Measurements from ENCODE around the gene KLHL22.
A peak's percentile ranks its signal among the peaks of the same experiment; 100 is the strongest.

Gene KLHL22

GRCh38 chr22:20441631-20442484 lies 53.7 kb downstream of the KLHL22 start:
- H3K4me3 ChIP-seq = no peak overlapping the region
- no peak for TF ChIP-seq CTCF (IDR thresholded peaks at IDR 0.05)
- no peak for DNase-seq (ENCODE audit: low spot score)
- peak overlapping the region; percentile 25 to 53 for H3K27ac ChIP-seq

- no peak for DNase-seq (ENCODE audit: low spot score)
- TF ChIP-seq CTCF (IDR thresholded peaks at IDR 0.05) = no peak
- H3K4me3 ChIP-seq = no peak overlapping the region
- peak overlapping the region in 1 of 2 donors; percentile 20 for H3K27ac ChIP-seq
Observed at GRCh38 chr22:20440637-20441591, 54.7 kb downstream of the KLHL22 start.

- Histone ChIP-seq H3K4me3 (no peak overlapping the region), H3K27ac (no peak overlapping the region)
- TF ChIP-seq CTCF (IDR thresholded peaks at IDR 0.05) = no peak
- no peak for DNase-seq (ENCODE audit: low spot score)
Observed at GRCh38 chr22:20439928-20440575, 55.5 kb downstream of the KLHL22 start.

GRCh38 chr22:20439556-20439927 lies 56.1 kb downstream of the KLHL22 start:
- peak overlapping the region in 1 of 2 donors; percentile 98 for H3K27ac ChIP-seq
- no peak for DNase-seq (ENCODE audit: low spot score)
- no peak overlapping the region for H3K4me3 ChIP-seq
- no peak for TF ChIP-seq CTCF (IDR thresholded peaks at IDR 0.05)

- Histone ChIP-seq H3K4me3 (peak overlapping the region; percentile 89), H3K27ac (peak overlapping the region; percentile 91 to 98)
- no peak for DNase-seq (ENCODE audit: low spot score)
- TF ChIP-seq CTCF (IDR thresholded peaks at IDR 0.05) = no peak
Observed at GRCh38 chr22:20438678-20439492, 56.7 kb downstream of the KLHL22 start.

GRCh38 chr22:20438427-20438677 lies 57.2 kb downstream of the KLHL22 start:
- Histone ChIP-seq H3K4me3 (peak overlapping the region; percentile 89), H3K27ac (peak overlapping the region; percentile 91 to 98)
- no peak for TF ChIP-seq CTCF (IDR thresholded peaks at IDR 0.05)
- no peak for DNase-seq (ENCODE audit: low spot score)

Measured in coronary artery (tissue), 2 donors.